SK-N-SH treated with all-trans-retinoic acid at 6 μM for 48 hours (cell line): ENCODE results near the gene CHST11.

Experiments
- CREB5 ChIP-seq: fragments of 250-450 bp; sonication (Bioruptor Pico); IDR thresholded peaks from 2 replicates; pipeline ENCODE4 v1.5.1; 2020; ENCODE audit warnings: low read depth, mild to moderate bottlenecking, moderate library complexity
- CSDC2 ChIP-seq: fragments of 250-450 bp; sonication (Bioruptor Pico); IDR thresholded peaks from 2 replicates; pipeline ENCODE4 v1.5.0; 2020; ENCODE audit warnings: mild to moderate bottlenecking, moderate library complexity
- OSR1 ChIP-seq: fragments of 250-450 bp; sonication (Bioruptor Pico); IDR thresholded peaks from 2 replicates; pipeline ENCODE4 v1.8.0; 2022; ENCODE audit warnings: moderate library complexity, mild to moderate bottlenecking, inconsistent platforms
- ZFP3 ChIP-seq: fragments of 250-450 bp; sonication (Bioruptor Pico); IDR thresholded peaks from 2 replicates; pipeline ENCODE4 v1.5.0; 2020; ENCODE audit warnings: mild to moderate bottlenecking, moderate library complexity

DNA sequence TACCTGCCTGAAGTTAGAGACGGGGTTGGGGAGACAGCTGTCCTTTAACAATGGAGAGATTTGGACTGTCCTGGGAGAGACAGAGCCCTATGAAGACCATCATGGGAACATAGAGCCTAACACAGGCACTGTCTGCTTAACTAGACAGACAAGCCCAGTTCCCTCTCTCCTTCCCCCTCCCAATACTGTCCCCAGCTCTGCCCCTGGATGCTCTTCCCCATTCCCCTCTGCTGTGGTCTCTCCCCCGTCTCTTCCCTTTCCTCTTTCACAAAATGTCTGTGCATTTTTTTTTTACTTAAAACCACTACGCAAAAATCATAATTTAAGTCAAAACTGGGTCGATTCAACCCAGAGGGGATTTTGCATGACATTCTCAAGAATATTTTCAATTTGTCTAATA, 232.9 kb downstream of the CHST11 start:
- TF ChIP-seq CSDC2 (CRISPR knock-in tag) (no peak), CREB5 (CRISPR knock-in tag) (no peak), OSR1 (CRISPR knock-in tag) (no peak), ZFP3 (no peak)
